Measurements from ENCODE around the gene INSIG1.

Gene INSIG1

GRCh38 chr7:155353256-155353897 lies 55.7 kb downstream of the INSIG1 start:
- DNase-seq = no peak

GRCh38 chr7:155354371-155355048 lies 56.8 kb downstream of the INSIG1 start:
- no peak for DNase-seq

GRCh38 chr7:155355176-155355575 lies 57.5 kb downstream of the INSIG1 start:
- no peak for DNase-seq

- DNase-seq = no peak
Measured at GRCh38 chr7:155355745-155356144, 58.1 kb downstream of the INSIG1 start.

- no peak for DNase-seq
Measured at GRCh38 chr7:155356323-155357105, 58.8 kb downstream of the INSIG1 start.

- DNase-seq = peak; percentile 54
Measured at GRCh38 chr7:155357573-155358041, 59.9 kb downstream of the INSIG1 start.

GRCh38 chr7:155358066-155358947 lies 60.6 kb downstream of the INSIG1 start:
- no peak for DNase-seq

- DNase-seq = no peak
Measured at GRCh38 chr7:155358948-155359712, 61.5 kb downstream of the INSIG1 start.
